Measurements from ENCODE around the gene GABARAPL2.
"Not testable (repeated sequence)": the region's sequence is repeated elsewhere in the genome, so short reads cannot be mapped to it uniquely, and the experiment has no call there.

The GABARAPL2 gene

GRCh38 chr16:75555213-75555706 lies 10.9 kb upstream of the GABARAPL2 start:
- DNase-seq, result peak; percentile 92

- peak; percentile 96 for DNase-seq
Measured at GRCh38 chr16:75555707-75556430, 10.3 kb upstream of the GABARAPL2 start, which contains the start of gene TMEM231. TMEM231 (minus strand) TSS chr16:75556252; CDS start chr16:75556209, 43 bp downstream.

DNA sequence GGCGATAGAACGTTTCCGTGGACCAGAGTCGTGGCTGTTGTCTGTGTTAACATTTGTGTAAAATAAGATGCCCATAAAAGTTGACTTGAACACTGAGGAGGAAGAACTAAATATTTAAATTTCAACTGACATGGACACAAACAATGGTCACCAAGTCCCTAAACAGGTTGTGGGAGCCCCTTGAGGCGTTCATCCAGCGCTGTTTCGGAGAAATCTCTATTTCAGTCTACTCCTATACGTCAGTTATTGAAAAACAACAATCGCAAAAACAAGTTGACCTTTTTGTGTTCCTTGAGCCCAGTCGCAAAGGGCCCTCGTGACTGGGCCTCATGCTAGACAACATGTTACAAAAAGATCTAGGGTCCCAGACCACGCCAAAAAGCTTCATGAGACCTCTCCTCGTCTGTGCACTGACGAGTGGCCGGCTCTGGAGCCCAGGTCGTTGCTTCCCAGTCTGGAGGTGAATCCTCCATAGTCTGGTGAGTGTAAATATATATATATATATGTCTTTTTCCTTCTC lies 9.7 kb upstream of the GABARAPL2 start:
- no peak for DNase-seq

DNA sequence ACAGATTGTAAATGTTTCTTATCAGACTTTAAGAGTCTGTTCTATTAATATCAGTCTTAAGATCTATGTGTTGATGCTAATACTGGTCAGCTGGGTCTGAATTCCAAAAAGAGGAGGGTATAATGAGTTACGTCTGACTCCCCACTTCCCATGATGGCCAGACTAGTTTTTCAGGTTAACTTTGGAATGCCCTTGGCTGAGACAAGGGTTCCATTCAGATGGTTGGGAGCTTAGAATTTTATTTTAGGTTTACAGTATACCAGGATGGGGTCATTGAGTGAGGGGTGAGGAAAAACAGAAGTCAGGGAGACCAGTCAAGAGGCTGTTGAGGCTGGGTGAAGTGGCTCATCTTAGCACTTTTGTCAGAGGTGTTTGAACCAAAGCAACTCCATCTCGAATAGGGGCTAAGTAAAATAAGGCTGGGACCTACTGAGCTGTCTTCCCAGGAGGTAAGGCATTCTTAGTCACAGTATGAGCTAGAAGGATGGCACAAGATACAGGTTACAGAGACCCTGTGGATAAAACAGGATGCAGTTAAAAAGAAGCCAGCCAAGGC lies 7.3 kb upstream of the GABARAPL2 start:
- DNase-seq, result no peak

DNA sequence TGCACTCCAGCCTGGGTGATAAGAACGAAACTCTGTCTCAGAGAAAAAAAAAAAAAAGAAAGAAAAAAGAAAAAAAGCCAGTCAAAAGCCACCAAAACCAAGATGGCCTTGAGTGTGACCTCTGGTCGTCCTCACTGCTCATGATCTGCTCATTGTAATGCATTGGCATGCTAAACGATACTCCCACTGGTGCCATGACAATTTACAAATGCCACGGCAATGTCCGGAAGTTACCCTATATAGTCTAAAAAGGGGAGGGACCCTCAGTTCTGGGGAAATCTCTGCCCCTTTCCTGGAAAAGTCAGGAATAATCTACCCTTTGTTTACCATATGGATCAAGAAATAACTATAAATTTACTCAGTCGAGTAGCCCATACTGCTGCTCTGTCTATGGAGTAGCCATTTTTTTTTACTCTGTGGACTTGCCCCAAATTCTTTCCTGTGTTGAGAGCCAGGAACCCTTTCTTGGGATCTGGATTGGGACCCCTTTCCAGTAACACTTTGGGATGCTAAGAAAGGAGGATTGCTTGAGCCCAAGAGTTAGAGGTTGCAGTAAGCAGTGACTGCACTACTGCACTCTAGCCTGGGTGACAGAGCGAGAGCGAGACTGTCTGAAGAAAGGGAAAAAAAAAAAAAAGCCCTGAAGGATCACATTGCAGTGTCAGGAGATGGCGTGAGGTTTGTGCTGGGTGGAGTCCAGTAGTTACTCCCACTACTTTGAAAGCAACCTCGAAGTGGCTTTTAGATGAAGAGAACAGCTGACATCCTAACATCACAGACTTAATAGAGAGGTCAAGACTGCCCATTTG lies 6.4 kb upstream of the GABARAPL2 start:
- DNase-seq, result no peak

- DNase-seq, result no peak
Measured at GRCh38 chr16:75565640-75566039, 539 bp upstream of the GABARAPL2 start.

DNA sequence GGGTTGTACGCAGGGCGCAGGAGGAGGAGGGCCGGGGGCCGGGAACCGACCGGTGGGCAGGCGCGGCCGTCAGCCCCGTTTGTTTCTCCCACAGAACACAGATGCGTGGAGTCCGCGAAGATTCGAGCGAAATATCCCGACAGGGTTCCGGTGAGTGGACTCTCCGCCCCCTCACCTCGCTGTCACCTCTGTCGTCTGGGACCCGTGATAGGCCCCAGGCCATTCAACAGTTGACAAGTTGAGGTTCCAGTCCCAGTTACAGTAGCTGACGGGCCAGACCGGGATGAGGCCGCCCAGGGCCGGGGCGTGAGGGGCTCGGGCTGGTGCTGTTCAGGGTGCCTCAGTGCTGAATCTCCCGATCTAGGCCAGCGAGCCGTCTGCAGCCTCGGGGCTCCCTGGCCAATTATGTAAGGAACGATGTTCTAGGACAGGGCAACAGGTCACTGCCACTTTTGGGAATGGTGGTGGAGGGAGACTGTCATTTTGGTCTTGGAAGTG lies 628 bp downstream of the GABARAPL2 start:
- peak; percentile 39 for DNase-seq

DNA sequence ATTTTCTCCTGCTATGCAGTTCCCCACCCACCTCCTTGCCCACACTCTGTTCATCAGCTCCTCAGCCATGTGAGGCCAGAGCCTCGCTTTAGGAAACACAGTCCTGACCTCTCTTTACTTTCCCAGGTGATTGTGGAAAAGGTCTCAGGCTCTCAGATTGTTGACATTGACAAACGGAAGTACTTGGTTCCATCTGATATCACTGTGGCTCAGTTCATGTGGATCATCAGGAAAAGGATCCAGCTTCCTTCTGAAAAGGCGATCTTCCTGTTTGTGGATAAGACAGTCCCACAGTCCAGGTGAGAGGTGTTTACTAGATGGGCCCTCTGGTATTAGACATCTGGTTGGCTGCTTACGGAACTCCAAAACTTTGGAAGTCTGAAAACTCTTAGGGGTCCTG lies 1.7 kb downstream of the GABARAPL2 start:
- peak; percentile 22 for DNase-seq

DNA sequence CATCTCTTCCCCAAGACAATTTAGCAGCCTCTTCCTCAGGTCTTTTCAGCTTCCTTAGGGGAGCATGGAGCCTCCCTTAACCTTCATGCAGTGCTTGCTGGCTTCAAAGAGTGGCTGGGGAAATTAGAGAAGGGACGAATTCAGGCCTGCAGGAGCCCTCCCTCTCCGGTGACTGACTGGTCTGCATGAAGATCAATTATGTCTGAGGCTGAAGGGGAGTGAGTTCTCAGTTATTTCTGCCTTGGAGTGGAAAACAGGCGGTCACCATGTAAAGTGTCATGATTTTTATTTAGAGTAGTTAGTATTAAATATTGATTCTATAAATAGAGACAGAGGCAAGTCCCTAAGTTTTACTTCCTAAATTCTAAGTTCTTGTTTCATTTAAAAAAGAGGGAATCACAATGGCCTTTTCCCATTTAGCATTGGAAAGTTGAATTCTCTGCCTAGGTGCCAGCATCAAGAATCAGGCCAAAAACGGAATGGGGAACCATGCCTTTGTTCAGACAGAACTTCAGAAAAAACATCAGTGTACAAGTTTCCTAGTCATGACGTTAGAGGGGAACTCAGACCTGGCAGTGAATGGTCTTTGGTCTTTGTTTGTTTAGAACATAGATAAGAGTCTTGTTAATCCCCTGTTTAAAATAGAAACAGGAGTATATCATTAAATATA lies 4.4 kb downstream of the GABARAPL2 start:
- no peak for DNase-seq

DNA sequence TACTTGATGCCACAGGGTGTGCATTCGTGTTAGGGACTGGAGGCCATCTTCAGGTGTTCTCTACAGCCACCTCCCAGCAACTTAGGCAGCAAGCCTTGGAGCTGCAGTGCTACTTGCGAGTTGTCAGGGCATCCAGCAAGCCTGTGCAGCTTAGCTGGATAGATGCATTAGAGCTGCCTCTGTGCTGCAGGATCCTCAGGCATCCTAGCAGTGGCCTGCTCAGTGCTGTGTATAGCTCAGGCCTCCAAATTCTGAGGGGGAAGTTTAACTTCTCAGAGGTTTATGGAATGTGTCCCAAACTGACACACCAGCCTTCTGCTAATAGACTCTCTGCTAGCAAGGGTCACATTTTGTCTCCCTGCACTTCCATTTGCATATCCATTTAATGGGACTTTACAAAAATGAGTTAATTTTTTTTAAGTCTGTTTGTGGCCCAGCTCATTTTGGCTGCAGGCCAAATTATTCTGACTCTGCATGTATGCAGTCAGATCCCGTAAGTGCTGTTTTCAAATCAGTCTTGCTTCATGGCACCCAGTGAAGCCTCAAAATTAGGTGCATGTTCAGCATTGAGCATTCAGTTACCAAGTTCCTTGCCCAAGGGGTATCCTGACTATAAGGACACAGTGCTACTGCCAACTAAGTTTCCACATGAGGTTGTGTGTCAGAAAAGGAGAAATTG lies 6.8 kb downstream of the GABARAPL2 start:
- no peak for DNase-seq

- DNase-seq, result no peak
Measured at GRCh38 chr16:75573955-75574354, 7.8 kb downstream of the GABARAPL2 start.

- no peak for DNase-seq
Measured at GRCh38 chr16:75575958-75576357, 9.8 kb downstream of the GABARAPL2 start.

DNA sequence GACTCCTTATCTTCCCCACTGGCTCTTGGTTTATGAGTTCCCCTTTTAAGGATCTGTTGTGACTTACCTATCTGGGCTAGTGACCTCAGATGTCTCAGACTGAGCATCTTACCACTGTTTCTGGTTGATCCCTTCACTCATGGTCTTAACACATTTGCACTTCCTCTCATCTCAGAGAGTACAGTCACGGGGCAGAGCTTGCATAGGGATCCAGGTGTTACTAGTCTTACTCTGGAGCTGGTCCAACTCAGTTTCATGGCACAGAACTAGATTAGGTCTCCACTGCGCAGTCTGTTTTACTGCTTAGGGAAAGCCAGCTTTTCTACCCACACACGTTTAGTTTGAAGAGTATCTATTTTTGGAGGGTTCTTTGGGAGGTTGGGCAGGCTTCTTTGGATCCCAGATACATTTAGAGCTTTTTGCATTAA lies 10.2 kb downstream of the GABARAPL2 start:
- DNase-seq, result no peak

DNA sequence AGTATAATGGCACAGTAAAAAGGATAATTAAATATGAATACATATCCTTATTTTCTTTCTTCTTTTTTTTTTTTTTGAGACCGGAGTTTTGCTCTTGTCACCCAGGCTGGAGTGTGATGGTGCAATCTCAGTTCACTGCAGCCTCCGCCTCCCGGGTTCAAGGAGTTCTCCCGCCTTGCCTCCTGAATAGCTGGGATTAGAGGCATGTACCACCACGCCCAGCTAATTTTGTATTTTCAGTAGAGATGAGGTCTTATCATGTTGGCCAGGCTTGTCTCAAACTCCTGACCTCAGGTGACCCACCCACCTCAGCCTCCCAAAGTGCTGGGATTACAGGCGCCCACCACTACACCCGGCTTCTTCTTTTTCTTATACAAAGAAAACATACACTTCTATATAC lies 12.0 kb downstream of the GABARAPL2 start:
- no peak for DNase-seq

DNA sequence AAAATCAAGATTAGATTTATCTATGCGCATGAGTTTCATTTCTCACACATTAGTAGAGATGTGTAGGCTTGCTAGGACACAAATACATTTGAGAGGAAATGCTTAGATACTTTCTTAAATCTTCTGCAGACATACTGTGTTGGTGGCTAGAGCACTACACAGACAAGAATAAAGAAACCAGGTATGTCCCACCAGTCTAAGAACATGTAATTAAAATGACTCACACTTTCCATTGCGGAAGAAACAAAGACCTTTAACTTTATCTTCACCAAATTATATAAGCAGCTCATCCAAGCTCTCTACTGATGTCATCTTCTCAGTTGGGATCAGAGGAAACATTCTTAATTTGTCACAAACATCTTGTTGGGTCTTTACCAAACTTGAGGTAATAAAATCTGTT lies 12.5 kb downstream of the GABARAPL2 start:
- DNase-seq, result no peak

DNA sequence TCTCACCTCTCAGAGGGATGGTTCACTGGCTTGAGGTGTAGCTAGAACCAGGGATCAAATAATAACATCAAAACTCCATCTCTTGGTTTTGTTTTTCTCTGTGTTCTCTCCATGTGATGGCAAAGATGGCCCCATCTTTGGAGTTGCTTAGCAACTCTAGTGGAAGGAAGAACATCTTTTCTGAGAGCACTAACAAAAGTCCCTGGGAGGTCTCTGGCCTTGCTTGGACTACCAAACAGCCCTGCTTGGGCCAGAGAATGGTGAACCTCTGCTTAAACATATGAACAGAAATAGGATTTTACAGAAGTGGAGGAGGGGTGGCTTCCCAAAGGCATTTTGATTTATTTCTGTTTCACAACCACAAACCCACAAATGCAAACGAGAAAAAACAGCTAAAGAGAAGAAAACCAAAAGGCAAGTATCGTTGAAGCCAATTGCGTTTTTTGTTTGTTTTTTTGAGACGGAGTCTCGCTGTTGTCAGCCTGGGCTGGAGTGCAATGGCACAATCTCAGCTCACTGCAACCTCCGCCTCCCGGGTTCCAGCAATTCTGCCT lies 13.2 kb downstream of the GABARAPL2 start:
- DNase-seq, result no peak

GRCh38 chr16:75584108-75584507 lies 17.9 kb downstream of the GABARAPL2 start:
- no peak for DNase-seq

GRCh38 chr16:75588716-75589115 lies 22.5 kb downstream of the GABARAPL2 start:
- DNase-seq, result no peak

GRCh38 chr16:75589306-75589705 lies 23.1 kb downstream of the GABARAPL2 start:
- DNase-seq, result no peak

GRCh38 chr16:75590920-75591843 lies 25.0 kb downstream of the GABARAPL2 start:
- DNase-seq, result no peak

GRCh38 chr16:75591927-75592326 lies 25.7 kb downstream of the GABARAPL2 start:
- DNase-seq, result not testable (repeated sequence)

All from DMS53 (cell line).